HCEC 1CT (cell line): Measurements from ENCODE around the gene RMC1.
"Not testable (repeated sequence)": the region's sequence is repeated elsewhere in the genome, so short reads cannot be mapped to it uniquely, and the experiment has no call there.

Experiments used
- DNase-seq: peaks from one replicate; pipeline ENCODE4 v3.0.0-alpha.2; 2017

The RMC1 gene

DNA sequence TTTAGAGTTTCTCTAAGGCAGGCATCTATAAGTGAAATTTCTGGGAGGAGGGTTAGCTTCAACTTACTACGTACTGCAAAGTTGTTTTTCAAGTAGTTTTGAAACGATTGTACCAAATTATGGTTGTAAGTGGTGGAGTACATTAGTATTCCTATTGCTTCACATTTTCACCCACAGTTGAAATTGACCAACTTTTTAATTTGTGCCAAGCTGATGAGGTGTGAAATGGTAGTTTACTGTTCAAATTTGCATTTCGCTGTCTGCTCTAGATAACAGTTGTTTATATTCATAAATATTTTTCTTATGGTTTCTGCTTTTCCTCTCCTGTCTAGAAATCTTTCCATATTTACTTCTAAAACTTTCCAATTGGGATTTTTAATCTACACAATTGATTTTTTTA is 64.4 kb downstream of the RMC1 start:
- no peak for DNase-seq

DNA sequence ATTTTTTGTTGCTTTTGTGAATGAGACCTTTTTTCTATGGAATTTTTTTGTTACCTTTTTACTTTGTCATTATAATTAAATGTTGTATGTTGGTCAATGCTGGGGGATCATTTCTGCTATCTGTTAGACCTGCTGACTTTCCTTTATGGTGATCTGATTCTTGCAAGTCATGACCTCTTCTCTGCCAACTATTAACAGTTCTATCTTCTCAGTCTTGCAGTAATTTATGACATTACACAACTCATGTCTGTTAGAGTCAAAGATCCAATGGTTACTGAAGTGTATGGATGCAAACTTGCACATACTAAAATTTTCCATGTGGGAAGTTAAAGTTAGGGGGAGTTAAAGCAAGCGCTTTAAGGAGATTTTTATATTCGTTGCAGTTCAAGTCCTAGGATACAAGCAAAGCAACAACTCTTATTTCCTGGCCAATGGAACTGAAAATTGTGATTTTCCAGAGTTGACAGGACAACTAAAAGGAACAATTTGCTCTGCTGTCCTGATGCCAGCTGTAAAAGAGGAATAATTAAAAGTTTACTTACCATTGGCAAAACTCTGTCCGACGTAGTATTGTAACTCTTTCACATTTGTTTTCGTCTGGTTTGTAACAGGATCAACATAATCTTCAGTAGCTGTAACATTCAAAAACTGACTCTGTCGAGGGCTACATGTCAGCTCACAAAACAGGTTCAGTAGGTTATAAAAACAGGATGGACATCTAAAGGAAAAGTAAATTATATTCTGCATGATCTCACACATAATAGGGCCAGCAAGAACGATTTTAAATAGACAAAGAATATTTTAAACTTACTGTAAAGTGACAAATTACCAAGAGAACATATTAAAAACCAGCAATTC is 65.2 kb downstream of the RMC1 start:
- DNase-seq = no peak

DNA sequence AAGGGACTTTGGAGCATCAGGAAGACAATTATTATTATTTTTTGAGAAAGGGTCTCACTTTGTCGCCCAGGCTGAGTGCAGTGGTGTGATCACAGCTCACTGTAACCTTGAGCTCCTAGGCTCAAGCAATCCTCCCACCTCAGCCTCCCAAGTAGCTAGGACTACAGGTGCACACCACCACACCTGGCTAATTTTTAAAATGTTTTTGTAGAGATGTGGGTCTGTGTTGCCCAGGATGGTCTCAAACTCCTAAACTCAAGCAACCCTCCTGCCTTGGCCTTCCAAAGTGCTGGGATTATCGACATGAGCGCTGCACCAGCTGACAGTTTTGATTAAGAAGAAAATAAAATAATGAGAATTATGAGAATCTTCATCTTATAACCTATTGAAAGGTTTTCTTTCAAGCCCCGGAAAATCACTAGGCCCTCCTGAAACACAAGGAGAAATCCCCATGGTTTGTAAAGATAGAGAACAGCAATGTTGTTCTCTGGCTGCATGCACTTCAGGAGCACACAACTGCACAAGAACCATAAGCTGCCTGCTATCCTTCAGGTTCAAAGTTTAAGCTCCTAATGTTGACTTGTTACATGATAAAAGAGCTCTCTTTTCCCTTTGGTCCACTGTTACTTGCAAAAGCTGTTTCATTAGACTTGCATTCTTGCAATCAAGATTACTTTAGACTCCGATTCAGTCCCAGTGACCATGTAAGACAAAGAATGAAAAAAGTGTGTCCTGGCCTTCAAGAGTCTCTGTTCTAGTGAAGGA is 66.2 kb downstream of the RMC1 start:
- no peak for DNase-seq

DNA sequence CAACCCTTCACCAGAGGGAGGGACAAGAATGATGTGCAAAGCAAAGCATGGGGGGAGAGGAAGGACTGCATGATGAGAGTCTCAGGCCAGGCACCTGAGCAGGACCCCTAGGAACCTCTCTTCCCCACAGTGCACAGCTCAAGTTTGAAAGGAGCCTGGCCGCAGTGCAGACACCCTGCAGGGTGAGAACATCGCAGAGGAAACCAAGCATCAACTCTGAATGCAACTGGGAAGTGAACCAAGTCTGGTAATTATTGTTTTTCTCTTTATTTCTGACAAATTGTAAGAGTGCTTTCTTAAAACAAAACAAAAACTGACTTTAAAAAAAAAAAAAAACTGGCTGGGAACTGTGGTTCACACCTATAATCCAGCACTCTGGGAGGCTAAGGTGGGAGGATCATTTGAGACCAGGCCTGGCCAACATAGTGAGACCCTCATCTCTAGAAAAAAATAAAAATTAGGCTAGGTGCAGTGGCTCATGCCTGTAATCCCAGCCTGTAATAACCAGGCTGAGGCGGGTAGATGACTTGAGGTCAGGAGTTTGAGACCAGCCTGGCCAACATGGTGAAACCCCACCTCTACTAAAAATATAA is 67.7 kb downstream of the RMC1 start:
- DNase-seq = no peak

DNA sequence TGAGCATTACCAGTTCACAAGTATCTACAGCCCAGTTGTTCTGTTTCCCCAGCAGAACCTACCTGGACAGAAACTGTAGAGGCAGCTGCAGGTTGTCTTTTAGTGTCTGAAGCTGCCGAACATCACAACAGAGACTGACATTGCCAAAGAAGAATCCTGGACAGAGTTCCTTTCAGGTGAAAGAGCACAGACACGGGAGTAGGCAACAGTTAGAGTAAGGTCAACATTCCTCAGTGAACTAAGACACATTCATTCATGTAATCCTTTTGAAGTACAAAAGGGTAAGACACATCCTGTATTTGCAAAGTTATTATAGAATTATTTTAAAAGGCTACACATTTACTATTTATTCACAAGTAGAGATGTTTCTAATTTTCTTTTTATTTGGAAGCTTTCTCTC is 68.7 kb downstream of the RMC1 start:
- DNase-seq = no peak

DNA sequence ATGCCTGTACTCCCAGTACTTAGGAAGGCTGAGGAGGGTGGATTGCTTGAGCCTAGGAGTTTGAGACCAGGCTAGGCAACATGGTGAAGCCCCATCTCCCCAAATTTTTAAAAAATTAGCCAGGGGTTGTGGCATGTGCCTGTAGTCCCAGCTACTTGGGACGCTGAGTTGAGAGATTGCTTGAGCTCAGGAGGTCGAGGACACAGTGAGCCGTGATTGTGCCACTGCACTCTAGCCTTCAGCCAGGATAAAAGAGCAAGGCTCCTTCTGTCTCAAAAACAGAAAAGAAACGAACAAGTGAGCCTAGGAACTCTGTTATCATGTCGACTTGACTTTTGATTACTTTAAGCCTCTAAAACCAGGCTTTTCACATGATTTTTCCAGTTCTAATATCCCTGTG is 69.3 kb downstream of the RMC1 start:
- no peak for DNase-seq

DNA sequence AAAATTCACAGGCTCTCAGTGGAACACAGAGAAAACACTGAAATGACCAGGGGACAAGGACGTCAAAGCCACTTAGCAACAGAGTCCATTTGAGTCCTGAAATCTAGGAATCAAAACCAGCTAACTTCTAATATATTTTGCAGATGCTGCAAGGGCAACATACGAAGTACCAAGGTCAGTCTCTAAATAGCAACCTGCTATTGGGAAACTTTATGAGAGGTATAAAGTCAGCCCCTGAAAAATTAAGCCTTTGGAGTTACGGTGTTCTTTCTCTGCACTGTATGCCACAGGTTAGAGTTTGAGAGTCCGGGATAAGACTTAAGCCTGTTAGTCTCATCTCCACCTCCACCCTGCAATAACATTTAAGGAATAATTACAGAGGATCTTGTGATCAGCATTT is 69.7 kb downstream of the RMC1 start:
- no peak for DNase-seq

DNA sequence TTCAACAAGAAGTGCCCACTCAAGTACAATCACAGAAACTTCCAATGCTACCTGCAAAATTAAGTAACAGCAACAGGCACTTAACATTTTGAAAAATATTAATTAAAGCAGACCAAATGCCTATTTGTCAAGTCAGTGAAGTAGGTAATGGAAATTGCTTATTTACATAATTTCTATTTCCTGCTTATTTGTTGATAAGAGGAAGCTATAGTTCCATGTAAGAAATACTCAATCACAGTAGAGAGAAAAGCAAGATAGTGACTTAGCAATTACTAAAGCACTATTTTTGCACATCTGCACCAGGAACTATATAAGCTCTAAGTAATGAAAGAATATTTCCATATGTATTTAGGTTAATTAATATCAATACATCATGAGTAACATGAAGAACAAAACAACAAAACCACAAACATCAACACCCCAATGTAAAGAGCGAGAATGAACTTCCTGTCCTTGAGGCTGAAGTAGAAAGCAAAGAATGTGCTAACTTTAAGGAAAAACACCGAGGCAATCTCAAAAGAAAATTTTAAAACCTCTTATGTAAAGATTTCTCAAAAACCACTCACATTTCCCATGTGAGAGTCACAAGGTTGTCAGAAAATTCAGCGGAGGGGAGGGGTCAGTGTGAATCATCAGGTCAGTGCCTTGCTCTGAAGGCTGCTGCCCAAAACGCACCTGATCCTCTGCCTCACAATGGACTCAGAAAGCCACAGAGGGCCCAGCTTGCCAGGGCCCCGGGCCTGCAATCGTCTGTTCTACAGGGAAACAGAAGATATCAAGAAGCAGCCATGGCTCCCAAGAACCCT is 70.5 kb downstream of the RMC1 start:
- peak; percentile 85 for DNase-seq

DNA sequence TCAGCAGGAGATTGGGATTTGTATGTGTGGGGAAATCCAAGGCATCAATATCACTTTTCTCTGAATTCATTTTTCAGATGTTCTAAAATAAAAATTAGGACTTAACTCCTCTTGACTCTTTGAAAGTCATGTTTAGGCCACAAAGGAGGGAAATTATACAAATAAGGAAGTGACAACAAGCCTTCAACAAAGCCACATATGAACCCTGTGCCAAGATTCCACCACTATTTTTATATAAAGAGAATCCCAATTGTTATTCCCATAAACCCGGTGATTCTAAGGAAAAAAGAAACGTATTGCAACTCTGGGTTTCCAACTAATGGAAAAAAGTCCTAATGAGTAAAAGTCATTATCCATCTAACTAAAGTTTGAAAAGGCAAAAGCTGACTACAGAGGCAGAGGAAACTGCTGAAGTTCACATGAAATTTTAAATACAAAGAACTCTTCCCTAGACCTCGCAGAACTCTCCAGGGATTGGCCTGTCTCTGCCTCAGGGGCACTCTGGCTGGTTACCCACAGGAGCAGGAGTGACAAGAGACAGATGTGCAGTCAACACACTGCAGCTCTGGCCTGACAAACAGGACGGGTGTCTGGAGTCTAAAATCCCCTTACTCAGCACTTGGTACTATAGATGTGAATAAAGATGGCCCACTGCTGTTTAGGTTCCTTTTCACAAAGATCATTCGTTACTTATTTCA is 71.4 kb downstream of the RMC1 start:
- no peak for DNase-seq

DNA sequence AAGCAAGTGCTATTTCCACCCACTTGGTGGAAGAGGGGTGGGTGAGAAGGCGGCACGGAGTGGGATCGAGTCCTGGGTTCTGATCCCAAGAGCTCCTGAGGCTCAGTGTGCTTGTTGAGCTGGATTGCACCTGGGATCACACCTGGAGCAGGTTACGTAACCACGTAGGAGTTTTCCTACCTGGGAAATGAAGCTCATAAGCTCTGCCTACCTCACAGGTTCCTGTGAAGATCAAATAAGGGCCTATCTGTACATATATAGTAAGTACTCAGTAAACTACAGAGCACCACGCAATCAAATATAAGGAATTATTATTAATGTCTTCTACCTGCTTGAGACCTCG is 72.0 kb downstream of the RMC1 start:
- DNase-seq = no peak

DNA sequence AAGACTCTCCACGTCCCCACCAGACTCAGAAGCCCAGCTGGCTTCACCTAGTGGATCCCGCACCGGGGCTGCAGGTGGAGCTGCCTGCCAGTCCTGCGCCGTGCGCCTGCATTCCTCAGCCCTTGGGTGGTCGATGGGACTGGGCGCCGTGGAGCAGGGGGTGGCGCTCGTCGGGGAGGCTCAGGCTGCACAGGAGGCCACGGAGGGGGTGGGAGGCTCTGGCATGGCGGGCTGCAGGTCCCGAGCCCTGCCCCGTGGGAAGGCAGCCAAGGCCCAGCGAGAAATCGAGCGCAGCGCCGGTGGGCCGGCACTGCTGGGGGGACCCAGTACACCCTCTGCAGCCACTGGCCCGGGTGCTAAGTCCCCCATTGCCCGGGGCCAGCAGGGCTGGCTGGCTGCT is 74.2 kb downstream of the RMC1 start:
- DNase-seq = not testable (repeated sequence)

DNA sequence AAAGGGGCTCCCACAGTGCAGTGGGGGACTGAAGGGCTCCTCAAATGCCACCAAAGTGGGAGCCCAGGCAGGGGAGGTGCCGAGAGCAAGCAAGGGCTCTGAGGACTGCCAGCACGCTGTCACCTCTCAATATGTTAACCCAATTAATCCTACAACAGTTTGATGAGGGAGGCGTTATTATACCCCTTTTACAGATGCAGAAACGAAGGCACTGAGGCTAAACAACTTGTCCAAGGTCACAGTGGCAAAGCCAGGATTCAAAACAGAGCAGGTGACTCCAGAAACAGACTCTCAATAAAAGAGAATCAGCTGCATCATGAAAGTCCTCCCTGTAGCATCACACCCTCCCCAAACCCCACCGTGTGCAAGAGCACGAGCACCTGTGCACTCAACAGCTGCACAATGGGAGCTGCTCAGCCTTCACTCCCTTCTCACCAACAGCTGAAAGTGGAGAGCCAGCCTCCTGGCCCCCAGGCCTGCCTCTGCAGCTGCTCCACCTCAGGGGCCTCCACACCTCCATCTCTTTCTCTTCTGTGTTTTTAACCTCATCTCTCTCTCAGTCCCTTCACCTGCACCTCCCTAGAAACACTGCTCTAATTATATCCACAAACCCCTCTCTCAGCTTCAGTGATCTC is 74.9 kb downstream of the RMC1 start:
- no peak for DNase-seq

DNA sequence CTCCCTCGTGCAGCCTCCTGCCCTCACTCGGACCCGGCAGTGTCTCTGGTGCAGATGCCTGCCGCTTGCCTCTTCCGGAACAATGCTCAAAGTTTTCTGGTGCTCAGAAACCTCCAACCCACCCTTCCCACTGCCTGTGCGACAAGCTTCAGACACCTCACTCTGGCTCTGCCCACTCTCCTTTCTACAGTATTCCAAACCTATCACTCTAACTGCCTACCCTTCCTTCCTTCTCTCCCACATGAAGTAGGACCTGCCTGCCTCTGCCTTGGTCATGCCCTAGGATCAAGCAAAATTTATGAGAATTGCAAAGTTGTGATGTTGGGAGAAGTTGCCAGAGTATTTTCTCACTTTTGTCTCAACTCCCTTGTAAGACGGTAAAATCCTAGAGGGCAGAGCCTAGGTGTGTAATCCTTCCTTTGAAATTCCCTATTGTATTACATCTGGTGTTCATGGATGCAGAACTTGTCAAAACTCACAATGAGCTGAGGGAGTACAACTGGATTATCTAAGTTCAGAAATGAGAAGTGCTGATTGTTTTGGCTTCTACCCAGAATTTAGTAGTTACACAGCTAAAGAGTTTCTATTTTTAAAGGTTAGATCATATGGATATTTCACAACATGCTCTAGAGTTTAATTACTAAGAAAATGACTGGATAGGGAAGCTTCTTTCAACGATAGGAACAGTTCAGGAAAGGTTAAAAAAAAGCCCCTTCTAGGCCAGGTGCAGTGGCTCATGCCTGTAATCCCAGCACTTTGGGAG is 75.8 kb downstream of the RMC1 start:
- peak; percentile 69 for DNase-seq

DNA sequence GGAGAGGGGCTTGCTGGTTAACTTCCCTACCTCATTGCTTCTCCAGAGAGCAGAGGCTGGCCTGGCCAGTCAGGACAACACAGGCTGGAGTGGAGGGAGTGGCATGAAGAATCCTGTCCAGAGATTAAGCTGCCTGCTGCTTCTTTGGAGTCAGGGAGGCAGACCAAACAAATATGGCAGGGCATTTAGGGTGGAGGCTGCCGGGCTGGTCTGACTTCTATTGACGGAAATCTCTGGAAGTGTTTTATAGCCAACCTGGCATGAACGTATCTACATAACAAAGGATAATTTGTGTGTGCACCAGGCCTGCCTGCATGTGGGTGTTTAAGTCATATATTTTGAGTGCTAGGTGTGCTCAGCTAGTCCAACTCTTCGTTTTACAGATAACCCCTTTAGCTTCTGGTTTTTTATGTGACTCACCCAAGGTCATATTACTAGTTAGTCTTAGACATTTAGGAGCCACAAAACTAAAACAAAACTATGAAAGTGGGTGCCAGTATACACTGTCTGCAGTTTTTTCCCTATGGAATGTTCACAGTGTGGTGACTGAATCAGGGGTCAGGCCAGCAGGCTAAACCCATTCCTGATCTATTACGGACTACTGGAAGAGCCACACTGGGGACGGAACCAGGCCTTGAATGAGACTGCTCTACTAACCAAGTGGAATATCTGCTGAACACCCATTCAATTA is 77.5 kb downstream of the RMC1 start:
- DNase-seq = peak; percentile 92
